Testis (tissue), 3 donors: ENCODE results near the gene TBC1D22A. TPM values are rescaled to one million over a fixed set of nuclear protein-coding genes. Genes with fewer than 3 reads are reported as not detected.
A peak's percentile ranks its signal among the peaks of the same experiment; 100 is the strongest.

ENCODE experiments used
- DNase-seq: peaks from one replicate; pipeline ENCODE4 v3.0.0-alpha.2; 2019
- H3K27ac ChIP-seq, 2 donors: fragments of 200-600 bp; sonication (generic); one replicate each; pipeline ENCODE4 v1.5.1; 2019
- H3K27me3 ChIP-seq: fragments of 200-600 bp; sonication (generic); one replicate; pipeline ENCODE4 v1.5.1; 2019
- H3K36me3 ChIP-seq: fragments of 200-600 bp; sonication (generic); one replicate; pipeline ENCODE4 v1.5.1; 2017; ENCODE audit warnings: low read depth; ENCODE audit errors: missing control alignments
- H3K4me1 ChIP-seq: fragments of 200-600 bp; sonication (generic); one replicate; pipeline ENCODE4 v1.5.1; 2019
- H3K4me3 ChIP-seq, 2 donors: fragments of 200-600 bp; sonication (generic); one replicate each; pipeline ENCODE4 v1.5.1; 2017 to 2019
- H3K9me3 ChIP-seq: fragments of 200-600 bp; sonication (generic); one replicate; pipeline ENCODE4 v1.5.1; 2017
- POLR2A ChIP-seq: fragments of 450-650 bp; IDR thresholded peaks from one replicate; pipeline ENCODE4 v1.6.1; 2017; ENCODE audit warnings: antibody characterized with exemption, mild to moderate bottlenecking, moderate library complexity
- WGBS, 2 donors: methylation state at CpG; one replicate each; pipeline ENCODE4 v1.1.5; 2018; 5-methylcytosine and 5-hydroxymethylcytosine counted together
- intact Hi-C: fragments of 100-400 bp; cut with DNase I; formaldehyde crosslinking; loops from one replicate; pipeline ENCODE4 v1.15.1; 2023; ENCODE audit warnings: low total_unique reads
- polyA plus RNA-seq: library from polyadenylated mRNA; stranded (reverse); fragments of 350-450 nt; fragmentation: Illumina TruSeq; extraction: RNeasy Lipid Tissue Mini Kit (QIAGEN cat#74804); gene quantifications from one replicate; pipeline ENCODE4 v1.2.3, GENCODE V29; 2014; ENCODE audit warnings: low read depth, low replicate concordance; ENCODE audit not compliant: insufficient read depth
- total RNA-seq, 2 donors: library from RNA; depleted of rRNA; stranded (reverse); fragments of >200 nt; gene quantifications; one replicate each; pipeline ENCODE4 v1.2.3, GENCODE V29; 2016
- TF ChIP-seq, protein P1 (sequence below), 3 experiments: fragments of 450-650 bp in 2 of 3; fragments of 200-600 bp in 1 of 3; sonication (generic) in 1 of 3; IDR thresholded peaks; one replicate each; pipeline ENCODE4 v1.5.1; 2016 to 2019; ENCODE audit warnings: antibody characterized with exemption in 3 of 3, mild to moderate bottlenecking in 2 of 3, moderate library complexity in 1 of 3

Gene TBC1D22A
- total and polyA plus RNA-seq, 3 donors from 2014 or later = 16.6 to 32.8 (median 28.5) TPM

DNA sequence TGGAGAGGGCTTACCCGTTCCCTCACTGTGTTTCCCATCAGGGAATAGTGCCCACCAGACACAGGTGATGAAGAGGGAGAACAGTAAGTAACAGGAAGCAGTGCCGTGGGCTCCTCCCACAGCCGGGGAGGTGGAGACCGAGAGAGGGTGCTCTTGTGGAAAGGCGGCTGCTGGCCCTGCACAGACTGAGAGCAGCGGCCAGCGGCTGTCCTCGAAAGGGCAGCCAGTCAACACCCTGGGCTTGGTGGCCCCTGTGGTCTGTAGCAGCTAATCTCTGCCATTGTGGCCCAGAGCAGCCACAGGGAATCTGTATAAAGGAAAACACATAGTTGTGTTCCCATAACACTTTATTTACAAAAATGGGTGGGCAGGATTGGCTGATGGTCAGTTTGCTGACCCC lies 121.9 kb downstream of the TBC1D22A start:
- Histone ChIP-seq H3K4me3 (no peak overlapping the region), H3K4me1 (no peaks in the 10 kb centered on the region), H3K27ac (no peak overlapping the region), H3K36me3 (no peaks in the 10 kb centered on the region), H3K27me3 (no peaks in the 10 kb centered on the region), H3K9me3 (no peaks in the 10 kb centered on the region)
- DNase-seq = no peak
- TF ChIP-seq, protein P1, sequence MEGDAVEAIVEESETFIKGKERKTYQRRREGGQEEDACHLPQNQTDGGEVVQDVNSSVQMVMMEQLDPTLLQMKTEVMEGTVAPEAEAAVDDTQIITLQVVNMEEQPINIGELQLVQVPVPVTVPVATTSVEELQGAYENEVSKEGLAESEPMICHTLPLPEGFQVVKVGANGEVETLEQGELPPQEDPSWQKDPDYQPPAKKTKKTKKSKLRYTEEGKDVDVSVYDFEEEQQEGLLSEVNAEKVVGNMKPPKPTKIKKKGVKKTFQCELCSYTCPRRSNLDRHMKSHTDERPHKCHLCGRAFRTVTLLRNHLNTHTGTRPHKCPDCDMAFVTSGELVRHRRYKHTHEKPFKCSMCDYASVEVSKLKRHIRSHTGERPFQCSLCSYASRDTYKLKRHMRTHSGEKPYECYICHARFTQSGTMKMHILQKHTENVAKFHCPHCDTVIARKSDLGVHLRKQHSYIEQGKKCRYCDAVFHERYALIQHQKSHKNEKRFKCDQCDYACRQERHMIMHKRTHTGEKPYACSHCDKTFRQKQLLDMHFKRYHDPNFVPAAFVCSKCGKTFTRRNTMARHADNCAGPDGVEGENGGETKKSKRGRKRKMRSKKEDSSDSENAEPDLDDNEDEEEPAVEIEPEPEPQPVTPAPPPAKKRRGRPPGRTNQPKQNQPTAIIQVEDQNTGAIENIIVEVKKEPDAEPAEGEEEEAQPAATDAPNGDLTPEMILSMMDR (IDR thresholded peaks at IDR 0.05) = no peak
- no peak for TF ChIP-seq POLR2A
- intact Hi-C loops = no loop called here
- 86 to 90% methylated on average over 4 to 8 of the region's 8 CpGs for WGBS, 2 donors

DNA sequence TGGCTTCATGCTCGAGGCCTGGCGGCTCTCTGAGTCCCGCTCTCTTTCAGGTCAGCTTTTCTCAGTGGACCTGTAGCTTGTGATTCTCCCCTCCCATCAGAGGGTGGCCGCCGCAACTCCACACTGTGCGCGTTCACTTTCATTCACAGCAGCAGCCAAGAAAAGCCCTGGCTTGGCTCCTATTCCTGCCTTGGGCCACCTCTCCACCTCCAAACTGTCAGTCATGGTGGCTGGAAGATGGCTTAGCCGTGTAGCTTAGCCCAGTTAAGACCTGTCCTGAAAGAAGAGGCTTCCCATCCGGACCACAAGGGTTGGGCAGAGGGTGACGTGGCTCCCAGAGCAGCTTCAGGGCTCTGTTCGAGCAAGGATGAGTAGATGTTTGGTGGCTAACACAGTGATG lies 125.5 kb downstream of the TBC1D22A start:
- Histone ChIP-seq H3K27ac (no peak overlapping the region), H3K27me3 (no peaks in the 10 kb centered on the region), H3K36me3 (no peaks in the 10 kb centered on the region), H3K4me1 (no peaks in the 10 kb centered on the region), H3K9me3 (no peaks in the 10 kb centered on the region), H3K4me3 (no peak overlapping the region)
- 86 to 95% methylated on average over 9 to 11 of the region's 11 CpGs for WGBS, 2 donors
- DNase-seq = no peak
- intact Hi-C loops = no loop called here
- no peak for TF ChIP-seq POLR2A
- TF ChIP-seq, protein P1 (IDR thresholded peaks at IDR 0.05) = no peak

DNA sequence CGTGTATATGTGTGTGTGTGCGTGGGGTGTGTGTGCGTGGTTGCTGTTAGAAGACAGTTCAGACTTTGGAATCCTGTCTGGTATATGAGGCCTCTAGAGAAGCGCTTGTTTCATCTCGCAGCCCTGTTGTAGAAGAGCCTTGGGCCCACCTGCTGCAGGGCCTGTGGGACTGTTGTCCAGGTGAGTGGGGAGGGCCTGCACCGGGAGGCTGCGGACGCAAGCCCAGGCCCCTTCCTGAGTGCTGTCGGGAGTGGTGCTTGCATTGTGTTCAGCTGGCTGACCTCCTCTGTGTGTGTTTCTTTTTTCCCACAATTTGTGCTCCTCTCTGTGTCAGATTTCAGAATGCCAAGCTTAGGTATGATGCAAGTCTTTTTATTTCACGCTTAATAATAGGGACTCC lies 128.4 kb downstream of the TBC1D22A start:
- no peaks in the 10 kb centered on the region for H3K9me3 ChIP-seq
- DNase-seq = peak; percentile 6
- H3K36me3 ChIP-seq = no peaks in the 10 kb centered on the region
- no peak overlapping the region for H3K27ac ChIP-seq
- TF ChIP-seq, protein P1 (IDR thresholded peaks at IDR 0.05) = no peak
- TF ChIP-seq POLR2A = no peak
- intact Hi-C loops = no loop called here
- no peaks in the 10 kb centered on the region for H3K4me1 ChIP-seq
- WGBS, 2 donors = 92% methylated on average over 10 of the region's 10 CpGs
- no peaks in the 10 kb centered on the region for H3K27me3 ChIP-seq
- no peak overlapping the region for H3K4me3 ChIP-seq

DNA sequence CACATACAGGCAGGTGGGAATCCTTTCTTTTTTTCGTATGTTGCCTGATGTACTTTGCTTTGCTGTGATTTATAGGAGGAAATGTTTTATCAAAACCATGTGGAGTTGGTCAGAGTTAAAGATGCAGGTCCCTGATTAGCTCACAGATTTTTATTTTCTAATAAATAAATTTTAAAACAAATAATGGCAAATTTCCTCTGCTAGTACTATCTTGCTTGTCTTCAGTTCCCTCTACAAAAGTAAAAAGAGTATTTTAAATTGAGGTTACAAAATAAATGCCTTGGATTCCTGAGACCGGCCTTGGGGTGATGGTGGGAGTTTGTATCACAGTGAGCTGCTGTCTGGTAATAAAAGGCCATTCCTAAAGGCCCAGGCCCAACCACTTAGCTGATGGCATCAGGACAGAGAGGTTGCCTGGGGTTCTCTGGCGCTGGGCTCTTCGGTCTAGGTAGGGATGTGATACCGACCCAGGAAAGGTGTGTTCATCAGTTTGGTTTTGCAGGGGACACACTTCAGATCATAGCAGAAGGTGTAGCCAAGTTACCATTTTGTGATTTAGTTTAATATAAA lies 129.0 kb downstream of the TBC1D22A start:
- no peaks in the 10 kb centered on the region for H3K27me3 ChIP-seq
- intact Hi-C loops = no loop called here
- no peak for TF ChIP-seq POLR2A
- TF ChIP-seq, protein P1 (IDR thresholded peaks at IDR 0.05) = no peak
- peak; percentile 4 for DNase-seq
- H3K4me1 ChIP-seq = no peaks in the 10 kb centered on the region
- no peak overlapping the region for H3K4me3 ChIP-seq
- no peaks in the 10 kb centered on the region for H3K9me3 ChIP-seq
- H3K36me3 ChIP-seq = no peaks in the 10 kb centered on the region
- 80 to 90% methylated on average over 5 of the region's 5 CpGs for WGBS, 2 donors
- no peak overlapping the region for H3K27ac ChIP-seq

DNA sequence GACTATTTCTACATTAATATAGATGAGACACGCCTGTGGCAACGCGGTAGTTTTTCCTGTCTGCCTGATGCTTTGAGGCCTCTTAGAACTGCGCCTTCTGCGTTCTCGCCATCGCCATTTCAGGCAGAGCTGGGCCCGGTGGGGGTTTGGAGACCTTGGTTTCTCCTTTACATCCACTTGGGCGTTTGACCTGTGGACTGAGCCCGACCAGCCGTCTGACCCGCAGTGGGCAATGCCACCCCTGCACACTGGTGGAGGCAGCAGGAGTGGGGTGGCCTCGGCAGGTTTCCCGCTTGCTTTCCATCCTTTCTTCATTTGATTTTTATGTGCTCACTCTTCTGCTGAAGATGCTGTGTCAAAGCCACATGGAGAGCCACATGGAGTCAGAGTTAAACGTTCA lies 130.4 kb downstream of the TBC1D22A start:
- TF ChIP-seq POLR2A = no peak
- TF ChIP-seq, protein P1 (IDR thresholded peaks at IDR 0.05) = no peak
- Histone ChIP-seq H3K36me3 (no peaks in the 10 kb centered on the region), H3K27me3 (no peaks in the 10 kb centered on the region), H3K9me3 (no peaks in the 10 kb centered on the region), H3K4me1 (no peaks in the 10 kb centered on the region), H3K27ac (no peak overlapping the region), H3K4me3 (no peak overlapping the region)
- WGBS, 2 donors = 91 to 93% methylated on average over 15 of the region's 15 CpGs
- intact Hi-C loops = no loop called here
- peak; percentile 8 for DNase-seq
